Measurements from ENCODE around the gene UBE2B. TPM values are rescaled to one million over a fixed set of nuclear protein-coding genes. Genes with fewer than 3 reads are reported as not detected.
"Not testable (repeated sequence)": the region's sequence is repeated elsewhere in the genome, so short reads cannot be mapped to it uniquely, and the experiment has no call there.

UBE2B gene
- 63.0 TPM for total RNA-seq (ENCODE audit: unreplicated experiment)
- long read RNA-seq, transcript UBE2B-201 (6 exons, 2,515 nt), result major isoform, 10 of 14 reads
- long read RNA-seq, partial matches to known transcripts, result 1 of 14 reads
- long read RNA-seq, other reads (novel, unspliced or antisense), result 2 of 14 reads

GRCh38 chr5:134370871-134371833 is at the start of gene UBE2B:
TSS of gene UBE2B (plus strand) at chr5:134371569. CDS start at chr5:134371596, 27 bp downstream.
- Mint-ChIP-seq H3K9me3 (ENCODE audit: unreplicated experiment) (no peaks in the 10 kb centered on the region), H3K4me3 (ENCODE audit: unreplicated experiment) (peak within 1 kb of the TSS; percentile 99), H3K4me1 (ENCODE audit: unreplicated experiment) (peaks cover 23% of the 10 kb centered on the region), H3K36me3 (ENCODE audit: low read depth, unreplicated experiment) (peaks cover 6% of the 10 kb centered on the region), H3K27me3 (ENCODE audit: unreplicated experiment) (peaks cover 16% of the 10 kb centered on the region), H3K27ac (ENCODE audit: unreplicated experiment) (peak within 1 kb of the TSS; percentile 100)
- peak; percentile 93 for DNase-seq (ENCODE audit: low spot score)
- TF ChIP-seq CTCF (IDR thresholded peaks at IDR 0.05; ENCODE audit: unreplicated experiment), result no peak

- no peak overlapping the region for H3K27ac Mint-ChIP-seq (ENCODE audit: unreplicated experiment)
- DNase-seq (ENCODE audit: low spot score), result no peak
- H3K36me3 Mint-ChIP-seq (ENCODE audit: low read depth, unreplicated experiment), result peaks cover 12% of the 10 kb centered on the region
- no peaks in the 10 kb centered on the region for H3K27me3 Mint-ChIP-seq (ENCODE audit: unreplicated experiment)
- H3K9me3 Mint-ChIP-seq (ENCODE audit: unreplicated experiment), result peaks cover 11% of the 10 kb centered on the region
- H3K4me3 Mint-ChIP-seq (ENCODE audit: unreplicated experiment), result peak overlapping the region; percentile 47
- no peak for TF ChIP-seq CTCF (IDR thresholded peaks at IDR 0.05; ENCODE audit: unreplicated experiment)
- H3K4me1 Mint-ChIP-seq (ENCODE audit: unreplicated experiment), result no peaks in the 10 kb centered on the region
Measured at GRCh38 chr5:134327327-134327726, 44.0 kb upstream of the UBE2B start.

GRCh38 chr5:134328619-134329018 is 42.8 kb upstream of the UBE2B start:
- Mint-ChIP-seq H3K27ac (ENCODE audit: unreplicated experiment) (no peak overlapping the region), H3K9me3 (ENCODE audit: unreplicated experiment) (peaks cover 11% of the 10 kb centered on the region), H3K27me3 (ENCODE audit: unreplicated experiment) (no peaks in the 10 kb centered on the region), H3K4me3 (ENCODE audit: unreplicated experiment) (peak overlapping the region; percentile 60), H3K36me3 (ENCODE audit: low read depth, unreplicated experiment) (peaks cover 12% of the 10 kb centered on the region), H3K4me1 (ENCODE audit: unreplicated experiment) (no peaks in the 10 kb centered on the region)
- no peak for TF ChIP-seq CTCF (IDR thresholded peaks at IDR 0.05; ENCODE audit: unreplicated experiment)
- no peak for DNase-seq (ENCODE audit: low spot score)

- H3K4me3 Mint-ChIP-seq (ENCODE audit: unreplicated experiment); H3K27me3 Mint-ChIP-seq (ENCODE audit: unreplicated experiment); H3K9me3 Mint-ChIP-seq (ENCODE audit: unreplicated experiment); H3K4me1 Mint-ChIP-seq (ENCODE audit: unreplicated experiment); H3K27ac Mint-ChIP-seq (ENCODE audit: unreplicated experiment); DNase-seq (ENCODE audit: low spot score): not testable (repeated sequence)
- H3K36me3 Mint-ChIP-seq (ENCODE audit: low read depth, unreplicated experiment), result peaks cover 19% of the 10 kb centered on the region
Measured at GRCh38 chr5:134336833-134337232, 34.5 kb upstream of the UBE2B start.

GRCh38 chr5:134343500-134343899 is 27.9 kb upstream of the UBE2B start:
- not testable (repeated sequence) for H3K27me3 Mint-ChIP-seq (ENCODE audit: unreplicated experiment); H3K4me1 Mint-ChIP-seq (ENCODE audit: unreplicated experiment); H3K4me3 Mint-ChIP-seq (ENCODE audit: unreplicated experiment); H3K27ac Mint-ChIP-seq (ENCODE audit: unreplicated experiment); DNase-seq (ENCODE audit: low spot score); H3K36me3 Mint-ChIP-seq (ENCODE audit: low read depth, unreplicated experiment); H3K9me3 Mint-ChIP-seq (ENCODE audit: unreplicated experiment)

GRCh38 chr5:134345476-134345875 is 25.9 kb upstream of the UBE2B start:
- not testable (repeated sequence) for DNase-seq (ENCODE audit: low spot score); H3K4me3 Mint-ChIP-seq (ENCODE audit: unreplicated experiment); H3K27ac Mint-ChIP-seq (ENCODE audit: unreplicated experiment)

More at GRCh38 chr5:134345476-134345875, 25.9 kb upstream of the UBE2B start:
- H3K9me3 Mint-ChIP-seq (ENCODE audit: unreplicated experiment); H3K27me3 Mint-ChIP-seq (ENCODE audit: unreplicated experiment); H3K36me3 Mint-ChIP-seq (ENCODE audit: low read depth, unreplicated experiment); H3K4me1 Mint-ChIP-seq (ENCODE audit: unreplicated experiment): not testable (repeated sequence)

All from endothelial cell (in vitro differentiated cells).